ENCODE results near the gene MEIOC. TPM values are rescaled to one million over a fixed set of nuclear protein-coding genes. Genes with fewer than 3 reads are reported as not detected.
"Not testable (repeated sequence)": the region's sequence is repeated elsewhere in the genome, so short reads cannot be mapped to it uniquely, and the experiment has no call there.

Gene MEIOC
- total RNA-seq, 1 donor from 2014 or later: 0.75 TPM

DNA sequence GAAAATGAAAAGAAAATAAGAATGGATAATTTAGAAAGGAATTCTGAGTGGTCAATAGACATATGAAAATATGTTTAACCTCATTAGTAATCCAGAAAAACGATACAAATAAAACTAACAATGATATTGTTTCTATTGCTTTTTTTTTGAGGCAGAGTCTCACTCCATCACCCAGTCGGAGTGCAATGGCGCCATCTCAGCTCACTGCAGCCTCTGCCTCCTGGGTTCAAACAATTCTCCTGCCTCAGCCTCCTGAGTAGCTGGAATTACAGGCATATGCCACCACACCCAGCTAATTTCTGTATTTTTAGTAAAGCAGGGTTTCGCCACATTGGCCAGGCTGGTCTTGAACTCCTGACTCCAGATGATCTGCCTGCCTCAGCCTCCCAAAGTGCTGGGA, 21.9 kb upstream of the MEIOC start:
- not testable (repeated sequence) for H3K27me3 Mint-ChIP-seq (ENCODE audit: unreplicated experiment); H3K4me3 Mint-ChIP-seq (ENCODE audit: unreplicated experiment); DNase-seq (ENCODE audit: extremely low spot score, unreplicated experiment); H3K36me3 Mint-ChIP-seq (ENCODE audit: unreplicated experiment); H3K9me3 Mint-ChIP-seq (ENCODE audit: unreplicated experiment); H3K27ac Mint-ChIP-seq (ENCODE audit: unreplicated experiment)
- peaks cover 14% of the 10 kb centered on the region for H3K4me1 Mint-ChIP-seq (ENCODE audit: unreplicated experiment)
- TF ChIP-seq, protein P1, sequence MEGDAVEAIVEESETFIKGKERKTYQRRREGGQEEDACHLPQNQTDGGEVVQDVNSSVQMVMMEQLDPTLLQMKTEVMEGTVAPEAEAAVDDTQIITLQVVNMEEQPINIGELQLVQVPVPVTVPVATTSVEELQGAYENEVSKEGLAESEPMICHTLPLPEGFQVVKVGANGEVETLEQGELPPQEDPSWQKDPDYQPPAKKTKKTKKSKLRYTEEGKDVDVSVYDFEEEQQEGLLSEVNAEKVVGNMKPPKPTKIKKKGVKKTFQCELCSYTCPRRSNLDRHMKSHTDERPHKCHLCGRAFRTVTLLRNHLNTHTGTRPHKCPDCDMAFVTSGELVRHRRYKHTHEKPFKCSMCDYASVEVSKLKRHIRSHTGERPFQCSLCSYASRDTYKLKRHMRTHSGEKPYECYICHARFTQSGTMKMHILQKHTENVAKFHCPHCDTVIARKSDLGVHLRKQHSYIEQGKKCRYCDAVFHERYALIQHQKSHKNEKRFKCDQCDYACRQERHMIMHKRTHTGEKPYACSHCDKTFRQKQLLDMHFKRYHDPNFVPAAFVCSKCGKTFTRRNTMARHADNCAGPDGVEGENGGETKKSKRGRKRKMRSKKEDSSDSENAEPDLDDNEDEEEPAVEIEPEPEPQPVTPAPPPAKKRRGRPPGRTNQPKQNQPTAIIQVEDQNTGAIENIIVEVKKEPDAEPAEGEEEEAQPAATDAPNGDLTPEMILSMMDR (IDR thresholded peaks at IDR 0.05): peak; percentile 48

DNA sequence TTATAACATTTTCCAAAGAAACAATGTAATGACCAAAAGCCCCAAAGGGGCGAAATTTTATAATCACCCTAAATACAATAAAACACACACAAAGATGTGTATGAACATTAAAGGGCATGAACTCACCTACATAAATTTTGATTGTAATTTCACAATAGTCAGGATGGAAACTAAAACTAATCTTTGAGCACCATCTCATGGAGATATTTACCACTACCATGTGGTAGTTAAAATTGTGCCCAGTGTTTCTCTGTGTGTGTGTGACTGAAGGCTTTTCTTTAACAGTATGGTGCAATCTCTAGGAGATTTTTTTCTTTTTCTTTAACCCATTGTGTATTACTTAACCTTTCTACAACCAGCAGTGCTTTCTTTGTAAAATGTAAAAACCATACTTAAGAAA, 19.7 kb upstream of the MEIOC start:
- Mint-ChIP-seq H3K4me3 (ENCODE audit: unreplicated experiment) (no peak overlapping the region), H3K9me3 (ENCODE audit: unreplicated experiment) (no peaks in the 10 kb centered on the region), H3K27me3 (ENCODE audit: unreplicated experiment) (peaks cover 4% of the 10 kb centered on the region), H3K4me1 (ENCODE audit: unreplicated experiment) (peaks cover 10% of the 10 kb centered on the region), H3K36me3 (ENCODE audit: unreplicated experiment) (no peaks in the 10 kb centered on the region), H3K27ac (ENCODE audit: unreplicated experiment) (no peak overlapping the region)
- no peak for DNase-seq (ENCODE audit: extremely low spot score, unreplicated experiment)
- TF ChIP-seq, protein P1 (IDR thresholded peaks at IDR 0.05): peak; percentile 78

DNA sequence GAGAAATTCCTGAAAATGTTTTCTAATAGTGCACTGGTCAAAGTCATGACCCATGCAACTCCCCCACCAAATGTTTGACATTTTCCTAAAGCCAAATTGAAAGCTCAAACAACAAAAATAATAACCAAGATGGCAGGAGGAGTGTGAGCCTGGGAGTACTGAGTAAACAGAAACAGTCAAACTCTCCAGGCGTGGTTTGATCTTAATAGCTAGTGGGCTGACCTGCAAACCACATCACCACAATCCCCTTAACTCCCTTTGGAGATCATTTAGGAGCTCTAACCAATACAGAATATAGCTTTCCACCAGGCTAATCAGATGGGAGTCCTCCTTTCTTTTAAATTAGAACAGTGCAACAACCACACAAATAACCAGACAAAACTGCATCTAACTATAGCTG, 19.2 kb upstream of the MEIOC start:
- Mint-ChIP-seq H3K4me3 (ENCODE audit: unreplicated experiment) (no peak overlapping the region), H3K36me3 (ENCODE audit: unreplicated experiment) (no peaks in the 10 kb centered on the region), H3K4me1 (ENCODE audit: unreplicated experiment) (peaks cover 10% of the 10 kb centered on the region), H3K27ac (ENCODE audit: unreplicated experiment) (no peak overlapping the region), H3K9me3 (ENCODE audit: unreplicated experiment) (no peaks in the 10 kb centered on the region), H3K27me3 (ENCODE audit: unreplicated experiment) (peaks cover 4% of the 10 kb centered on the region)
- TF ChIP-seq, protein P1 (IDR thresholded peaks at IDR 0.05): no peak
- no peak for DNase-seq (ENCODE audit: extremely low spot score, unreplicated experiment)

DNA sequence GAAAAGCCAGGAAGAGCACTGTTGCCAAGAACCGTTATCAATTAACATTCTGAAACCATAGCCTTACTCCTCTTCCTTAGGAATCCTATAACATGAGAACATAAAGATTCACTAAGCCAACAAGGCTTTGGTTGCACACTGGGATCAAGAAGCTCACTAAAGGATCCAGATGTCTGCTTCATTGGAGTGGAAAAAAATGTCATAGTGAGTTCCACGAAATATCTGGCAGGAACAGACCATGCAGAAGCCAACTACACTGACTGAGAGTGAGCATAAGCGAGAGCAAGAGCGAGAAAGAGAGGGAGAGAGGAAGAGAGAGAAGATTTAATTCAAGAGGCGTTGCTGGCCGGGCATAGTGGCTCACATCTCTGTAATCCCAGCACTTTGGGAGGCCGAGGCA, 13.4 kb upstream of the MEIOC start:
- peaks cover 8% of the 10 kb centered on the region for H3K27me3 Mint-ChIP-seq (ENCODE audit: unreplicated experiment)
- H3K4me3 Mint-ChIP-seq (ENCODE audit: unreplicated experiment): no peak overlapping the region
- no peak overlapping the region for H3K27ac Mint-ChIP-seq (ENCODE audit: unreplicated experiment)
- no peak for DNase-seq (ENCODE audit: extremely low spot score, unreplicated experiment)
- H3K36me3 Mint-ChIP-seq (ENCODE audit: unreplicated experiment): no peaks in the 10 kb centered on the region
- TF ChIP-seq, protein P1 (IDR thresholded peaks at IDR 0.05): no peak
- H3K4me1 Mint-ChIP-seq (ENCODE audit: unreplicated experiment): no peaks in the 10 kb centered on the region
- H3K9me3 Mint-ChIP-seq (ENCODE audit: unreplicated experiment): no peaks in the 10 kb centered on the region

DNA sequence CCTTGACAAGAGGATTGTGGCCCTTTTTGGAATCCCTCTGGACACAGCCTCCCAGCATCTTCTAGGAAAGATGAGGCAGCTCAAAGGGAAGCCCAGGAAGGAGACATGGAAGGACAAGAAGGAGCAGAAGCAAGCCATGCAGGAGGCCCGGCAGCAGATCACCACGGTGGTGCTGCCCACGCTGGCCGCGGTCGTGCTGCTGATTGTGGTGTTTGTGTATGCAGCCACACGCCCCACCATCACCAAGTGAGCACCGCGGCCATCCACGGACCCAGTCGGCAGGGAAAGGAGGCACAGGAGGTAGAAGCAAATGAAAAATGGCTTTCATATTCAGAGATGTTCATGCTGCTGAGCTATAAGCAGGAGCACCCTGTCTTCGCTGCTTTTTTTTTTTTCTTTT, 10.9 kb upstream of the MEIOC start:
- no peak overlapping the region for H3K27ac Mint-ChIP-seq (ENCODE audit: unreplicated experiment)
- H3K4me3 Mint-ChIP-seq (ENCODE audit: unreplicated experiment): no peak overlapping the region
- TF ChIP-seq, protein P1 (IDR thresholded peaks at IDR 0.05): no peak
- no peaks in the 10 kb centered on the region for H3K4me1 Mint-ChIP-seq (ENCODE audit: unreplicated experiment)
- H3K36me3 Mint-ChIP-seq (ENCODE audit: unreplicated experiment): no peaks in the 10 kb centered on the region
- peaks cover 22% of the 10 kb centered on the region for H3K27me3 Mint-ChIP-seq (ENCODE audit: unreplicated experiment)
- no peaks in the 10 kb centered on the region for H3K9me3 Mint-ChIP-seq (ENCODE audit: unreplicated experiment)
- DNase-seq (ENCODE audit: extremely low spot score, unreplicated experiment): no peak

Measured in osteocyte (in vitro differentiated cells).